Activated CD4-positive, alpha-beta memory T cell treated with anti-CD3 and anti-CD28 coated beads for 36 hours (primary cell): Measurements from ENCODE around the gene RING1. TPM values are rescaled to one million over a fixed set of nuclear protein-coding genes. Genes with fewer than 3 reads are reported as not detected.

Source experiments
- CTCF ChIA-PET: fragments of 350-600 bp; sonication (Branson Sonifier 250); formaldehyde crosslinking; loops from one replicate; lab custom pipeline; 2021; ENCODE audit warnings: antibody characterized with exemption, inconsistent platforms; lab: Charles Lee
- POLR2A ChIA-PET: fragments of 350-600 bp; sonication (Branson Sonifier 250); formaldehyde crosslinking; loops from one replicate; lab custom pipeline; 2021; ENCODE audit warnings: antibody characterized with exemption; lab: Charles Lee
- DNase-seq: peaks from one replicate; pipeline ENCODE4 v3.0.0-alpha.2; 2020
- H3K27ac Mint-ChIP-seq: one replicate; pipeline ENCODE4 v1.8.0; 2021; ENCODE audit warnings: mixed read lengths
- H3K27me3 Mint-ChIP-seq: one replicate; pipeline ENCODE4 v1.8.0; 2021; ENCODE audit warnings: mixed read lengths
- H3K36me3 Mint-ChIP-seq: one replicate; pipeline ENCODE4 v1.8.0; 2021; ENCODE audit warnings: mixed read lengths
- H3K4me1 Mint-ChIP-seq: one replicate; pipeline ENCODE4 v1.8.0; 2021; ENCODE audit warnings: low read depth, mixed read lengths
- H3K4me3 Mint-ChIP-seq: one replicate; pipeline ENCODE4 v1.8.0; 2021; ENCODE audit warnings: mild to moderate bottlenecking, mixed read lengths
- H3K9me3 Mint-ChIP-seq: one replicate; pipeline ENCODE4 v1.8.0; 2021; ENCODE audit warnings: mixed read lengths
- intact Hi-C: fragments of 100-400 bp; cut with micrococcal nuclease; formaldehyde crosslinking; loops from one replicate; pipeline ENCODE4 v1.15.1; 2023
- total RNA-seq, 2 experiments: library from RNA; stranded (reverse); gene quantifications; one replicate each; pipeline ENCODE4 v1.2.3, GENCODE V29; 2021

Gene RING1
- total RNA-seq, 2 experiments from 2014 or later, result 25.4 to 28.4 TPM

DNA sequence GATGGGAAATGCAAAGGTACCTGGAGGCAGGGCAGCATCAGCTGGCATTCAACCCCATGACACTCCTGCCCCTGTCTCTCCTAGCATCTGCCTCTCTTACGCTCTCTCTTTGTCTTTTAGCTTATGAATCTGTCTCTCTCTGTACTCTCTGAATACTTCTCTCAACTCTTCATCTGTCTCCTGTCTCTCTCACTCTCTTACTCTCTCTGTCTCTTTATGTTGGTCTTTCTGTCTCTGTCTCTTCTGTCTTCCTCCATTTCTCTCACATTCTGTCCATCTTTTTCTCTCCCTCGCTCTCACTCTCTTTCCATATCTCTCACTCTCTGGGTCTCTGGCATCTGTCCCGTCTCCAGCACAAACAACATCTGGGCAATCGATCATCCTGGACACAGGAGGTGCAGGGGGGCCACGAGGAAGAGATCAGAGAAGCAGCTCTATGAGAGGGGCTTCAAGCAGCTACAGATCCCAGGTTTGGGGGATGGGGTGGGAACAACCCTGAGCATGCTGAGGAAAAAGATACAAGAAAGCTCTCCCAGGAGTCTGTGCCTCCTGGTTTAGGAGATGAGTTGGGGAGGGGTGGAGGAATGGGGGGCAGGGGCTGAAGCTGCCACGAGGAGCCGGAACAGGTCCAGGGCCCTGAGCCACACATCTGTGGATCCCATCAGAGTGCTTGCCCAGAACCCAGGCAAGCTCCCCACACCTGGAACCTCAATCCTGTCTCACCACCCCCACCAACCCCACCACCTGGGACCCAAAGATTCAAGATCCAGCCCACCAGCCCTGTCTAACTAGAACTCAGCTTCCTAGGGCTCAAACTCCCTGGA is 18.5 kb upstream of the RING1 start:
- Mint-ChIP-seq H3K4me3 (no peak overlapping the region), H3K9me3 (no peaks in the 10 kb centered on the region), H3K36me3 (peaks cover 8% of the 10 kb centered on the region), H3K4me1 (peaks cover 20% of the 10 kb centered on the region), H3K27ac (no peak overlapping the region), H3K27me3 (peaks cover 22% of the 10 kb centered on the region)
- CTCF ChIA-PET, result interaction anchor here (0.6 to 1.5 kb wide), 5 partner anchors 8 to 205 kb away, joined by 3 to 5 read pairs (median 4); no protein-coding TSS in a partner anchor
- intact Hi-C loops, result no loop called here
- DNase-seq, result no peak
- POLR2A ChIA-PET, result interaction anchor here (0.8 to 1.3 kb wide), 2 partner anchors 10 to 218 kb away, joined by 3 read pairs; no protein-coding TSS in a partner anchor

GRCh38 chr6:33190504-33191107 is 17.7 kb upstream of the RING1 start:
- Mint-ChIP-seq H3K9me3 (no peaks in the 10 kb centered on the region), H3K36me3 (peaks cover 16% of the 10 kb centered on the region), H3K27me3 (peaks cover 22% of the 10 kb centered on the region), H3K4me1 (peaks cover 20% of the 10 kb centered on the region), H3K27ac (no peak overlapping the region), H3K4me3 (no peak overlapping the region)
- DNase-seq, result no peak
- POLR2A ChIA-PET, result interaction anchor here (0.8 to 1.3 kb wide), 2 partner anchors 9 to 219 kb away, joined by 3 read pairs; no protein-coding TSS in a partner anchor
- intact Hi-C loops, result no loop called here
- CTCF ChIA-PET, result interaction anchor here (1.1 to 1.5 kb wide), 2 partner anchors 58 to 206 kb away, joined by 4 to 5 read pairs; no protein-coding TSS in a partner anchor

- DNase-seq, result no peak
- CTCF ChIA-PET, result no interaction called here
- H3K36me3 Mint-ChIP-seq, result peaks cover 24% of the 10 kb centered on the region
- H3K27ac Mint-ChIP-seq, result no peak overlapping the region
- no peak overlapping the region for H3K4me3 Mint-ChIP-seq
- H3K4me1 Mint-ChIP-seq, result peaks cover 20% of the 10 kb centered on the region
- H3K27me3 Mint-ChIP-seq, result peaks cover 22% of the 10 kb centered on the region
- POLR2A ChIA-PET, result no interaction called here
- H3K9me3 Mint-ChIP-seq, result no peaks in the 10 kb centered on the region
- intact Hi-C loops, result no loop called here
Measured at GRCh38 chr6:33191383-33192104, 16.8 kb upstream of the RING1 start.

- Mint-ChIP-seq H3K9me3 (no peaks in the 10 kb centered on the region), H3K4me3 (peak within 1 kb of the TSS; percentile 45), H3K36me3 (peaks cover 26% of the 10 kb centered on the region), H3K27ac (no peak within 1 kb of the TSS), H3K27me3 (peaks cover 22% of the 10 kb centered on the region), H3K4me1 (peaks cover 21% of the 10 kb centered on the region)
- ChIA-PET POLR2A (no interaction called here), CTCF (no interaction called here)
- intact Hi-C loops, result no loop called here
- no peak for DNase-seq
Measured at GRCh38 chr6:33192105-33192646, 16.1 kb upstream of the RING1 start, which contains the start of gene COL11A2. TSS of gene COL11A2 (minus strand) at chr6:33192467. CDS start at chr6:33192240, 227 bp downstream.

DNA sequence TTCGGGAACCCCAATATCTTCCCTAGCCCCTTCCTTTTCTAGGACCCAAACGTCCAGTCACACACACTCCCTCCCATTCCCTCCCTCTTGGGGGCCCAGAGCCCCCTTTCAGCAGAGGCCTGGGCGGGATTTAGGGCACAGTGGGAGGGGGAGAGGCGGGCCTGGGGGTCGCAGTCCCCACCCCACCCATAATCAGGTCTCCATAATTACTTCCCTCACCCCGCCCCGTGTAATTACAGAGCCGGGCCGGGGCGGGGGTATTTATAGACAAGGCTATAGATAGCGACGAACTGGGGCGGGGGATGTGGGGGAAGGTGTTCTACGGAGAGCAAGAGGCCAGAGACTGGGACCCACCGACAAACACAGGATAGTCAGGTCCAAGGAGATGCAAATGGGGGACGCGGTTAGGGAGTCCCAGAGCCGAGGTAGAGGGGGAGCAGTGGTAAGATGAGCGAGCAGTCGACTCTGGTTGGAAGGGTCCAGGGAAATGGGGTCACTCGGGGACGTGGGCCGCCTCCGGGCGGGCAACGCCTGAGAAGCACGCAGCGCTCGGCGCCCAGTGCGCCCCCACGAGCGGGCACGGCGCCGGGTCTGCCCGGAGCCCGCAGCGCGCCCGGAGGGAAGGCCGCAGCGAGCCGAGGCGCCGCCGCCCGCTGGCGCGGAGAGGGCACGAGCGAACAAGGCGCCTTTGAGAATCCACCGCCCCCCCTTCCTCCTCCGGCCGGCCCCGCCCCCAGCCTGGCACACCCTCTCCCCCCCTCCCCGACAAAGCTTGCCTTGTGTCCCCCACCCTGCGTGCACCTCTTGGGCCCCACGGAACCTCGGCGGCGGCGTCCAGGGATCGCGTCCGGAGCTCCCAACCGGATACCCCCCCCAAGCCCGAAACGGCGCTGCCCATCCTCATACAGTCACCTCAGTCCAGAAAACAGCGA is 15.4 kb upstream of the RING1 start:
- Mint-ChIP-seq H3K4me1 (peaks cover 29% of the 10 kb centered on the region), H3K9me3 (no peaks in the 10 kb centered on the region), H3K27me3 (peaks cover 22% of the 10 kb centered on the region), H3K4me3 (peak overlapping the region; percentile 45), H3K36me3 (peaks cover 26% of the 10 kb centered on the region), H3K27ac (no peak overlapping the region)
- peak; percentile 40 for DNase-seq
- intact Hi-C loops, result no loop called here
- CTCF ChIA-PET, result interaction anchor here (1.1 kb wide), 1 partner anchor 31 kb away, joined by 5 read pairs; no protein-coding TSS in a partner anchor
- POLR2A ChIA-PET, result interaction anchor here (1.3 kb wide), 1 partner anchor 16 kb away, joined by 5 read pairs; the partner anchor contains the start of gene RING1

GRCh38 chr6:33193619-33194018 is 14.7 kb upstream of the RING1 start:
- CTCF ChIA-PET, result interaction anchor here (1.1 kb wide), 1 partner anchor 32 kb away, joined by 5 read pairs; no protein-coding TSS in a partner anchor
- peaks cover 22% of the 10 kb centered on the region for H3K27me3 Mint-ChIP-seq
- POLR2A ChIA-PET, result interaction anchor here (1.3 kb wide), 1 partner anchor 15 kb away, joined by 5 read pairs; the partner anchor contains the start of gene RING1
- H3K27ac Mint-ChIP-seq, result no peak overlapping the region
- peaks cover 36% of the 10 kb centered on the region for H3K4me1 Mint-ChIP-seq
- no peak for DNase-seq
- intact Hi-C loops, result no loop called here
- no peak overlapping the region for H3K4me3 Mint-ChIP-seq
- H3K9me3 Mint-ChIP-seq, result no peaks in the 10 kb centered on the region
- H3K36me3 Mint-ChIP-seq, result peaks cover 26% of the 10 kb centered on the region

- DNase-seq, result no peak
- peaks cover 26% of the 10 kb centered on the region for H3K36me3 Mint-ChIP-seq
- peaks cover 44% of the 10 kb centered on the region for H3K4me1 Mint-ChIP-seq
- ChIA-PET POLR2A (no interaction called here), CTCF (interaction anchor here (1.1 kb wide), 1 partner anchor 33 kb away, joined by 5 read pairs; no protein-coding TSS in a partner anchor)
- no peak overlapping the region for H3K27ac Mint-ChIP-seq
- H3K27me3 Mint-ChIP-seq, result peaks cover 22% of the 10 kb centered on the region
- intact Hi-C loops, result no loop called here
- no peaks in the 10 kb centered on the region for H3K9me3 Mint-ChIP-seq
- no peak overlapping the region for H3K4me3 Mint-ChIP-seq
Measured at GRCh38 chr6:33194431-33194979, 13.8 kb upstream of the RING1 start.

- peaks cover 44% of the 10 kb centered on the region for H3K4me1 Mint-ChIP-seq
- peaks cover 26% of the 10 kb centered on the region for H3K36me3 Mint-ChIP-seq
- no peak overlapping the region for H3K4me3 Mint-ChIP-seq
- ChIA-PET POLR2A (no interaction called here), CTCF (interaction anchor here (0.8 to 2.7 kb wide), 2 partner anchors 12 to 53 kb away, joined by 3 to 9 read pairs; no protein-coding TSS in a partner anchor)
- intact Hi-C loops, result no loop called here
- H3K27me3 Mint-ChIP-seq, result peaks cover 15% of the 10 kb centered on the region
- no peaks in the 10 kb centered on the region for H3K9me3 Mint-ChIP-seq
- H3K27ac Mint-ChIP-seq, result no peak overlapping the region
- DNase-seq, result no peak
Measured at GRCh38 chr6:33195304-33196165, 12.8 kb upstream of the RING1 start.

GRCh38 chr6:33197431-33198048 is 10.8 kb upstream of the RING1 start:
- intact Hi-C loops, result loop anchor here (1.0 kb wide), 1 partner anchor 36 kb away; no protein-coding TSS in a partner anchor
- peaks cover 40% of the 10 kb centered on the region for H3K36me3 Mint-ChIP-seq
- H3K4me3 Mint-ChIP-seq, result no peak overlapping the region
- peaks cover 2% of the 10 kb centered on the region for H3K27me3 Mint-ChIP-seq
- ChIA-PET POLR2A (interaction anchor here (0.6 to 1.4 kb wide), 3 partner anchors 11 to 74 kb away, joined by 3 to 4 read pairs (median 4); partner anchors contain the start of genes RING1, RPS18 and VPS52), CTCF (interaction anchor here (0.6 to 3.5 kb wide), 20 partner anchors 8 to 184 kb away, joined by 3 to 23 read pairs (median 5); partner anchors contain the start of genes RING1, RPS18 and VPS52)
- DNase-seq, result peak; percentile 43
- no peak overlapping the region for H3K27ac Mint-ChIP-seq
- H3K9me3 Mint-ChIP-seq, result no peaks in the 10 kb centered on the region
- peaks cover 49% of the 10 kb centered on the region for H3K4me1 Mint-ChIP-seq
